Measurements from ENCODE around the gene MR1.

- TF ChIP-seq POLR2A (IDR thresholded peaks at IDR 0.05; ENCODE audit: low read depth, low read length) (no peak), TAF1 (IDR thresholded peaks at IDR 0.05; ENCODE audit: borderline replicate concordance, low read depth, low read length) (no peak), POLR2AphosphoS5 (IDR thresholded peaks at IDR 0.05; ENCODE audit: low read depth, low read length) (no peak)
Measured at GRCh38 chr1:180997843-180998504, 35.8 kb upstream of the MR1 start.

Measured in GM12892 (cell line).